Neural cell (in vitro differentiated cells): ENCODE measurements around the gene TPRG1L. TPM values are rescaled to one million over a fixed set of nuclear protein-coding genes. Genes with fewer than 3 reads are reported as not detected.

Experiments
- H2AFZ ChIP-seq: fragments of 200-600, 300-800 bp; sonication (generic), shearing (Covaris generic); 2 replicates; pipeline ENCODE4 v1.6.0; 2014; ENCODE audit warnings: low read depth, mild to moderate bottlenecking, antibody characterized with exemption, low read length, moderate library complexity
- H3F3A ChIP-seq: fragments of 200-600 bp; shearing (Covaris generic); 2 replicates; pipeline ENCODE4 v1.6.1; 2016; ENCODE audit warnings: mild to moderate bottlenecking, moderate library complexity, mixed read lengths, antibody characterized with exemption, low read length; ENCODE audit not compliant: insufficient read depth, poor library complexity, severe bottlenecking
- H3K27ac ChIP-seq: fragments of 200-600, 300-800 bp; sonication (generic), shearing (Covaris generic); 2 replicates; pipeline ENCODE4 v1.5.1; 2014; ENCODE audit warnings: mild to moderate bottlenecking, low read length, moderate library complexity
- H3K27me3 ChIP-seq: fragments of 300-800, 200-600 bp; sonication (generic), shearing (Covaris generic); 2 replicates; pipeline ENCODE4 v1.6.0; 2014; ENCODE audit warnings: mild to moderate bottlenecking, low read depth, low read length, moderate library complexity; ENCODE audit not compliant: insufficient read depth
- H3K36me3 ChIP-seq: fragments of 300-800, 200-600 bp; sonication (generic), shearing (Covaris generic); 2 replicates; pipeline ENCODE4 v1.5.1; 2014; ENCODE audit warnings: mild to moderate bottlenecking, antibody characterized with exemption, low read length, moderate library complexity; ENCODE audit not compliant: insufficient read depth
- H3K4me2 ChIP-seq: fragments of 300-800, 200-600 bp; sonication (generic), shearing (Covaris generic); 2 replicates; pipeline ENCODE4 v1.6.0; 2014; ENCODE audit warnings: mild to moderate bottlenecking, low read length
- H3K4me3 ChIP-seq: fragments of 300-800, 200-600 bp; sonication (generic), shearing (Covaris generic); 2 replicates; pipeline ENCODE4 v1.5.1; 2014; ENCODE audit warnings: mild to moderate bottlenecking, low read length, moderate library complexity
- H3K79me2 ChIP-seq: fragments of 200-600 bp; shearing (Covaris generic); replicated peaks from 2 replicates; pipeline ENCODE4 v1.6.0; 2014; ENCODE audit warnings: mild to moderate bottlenecking, low read length, moderate library complexity; ENCODE audit not compliant: insufficient read depth
- H3K9ac ChIP-seq: fragments of 300-800, 200-600 bp; sonication (generic), shearing (Covaris generic); 2 replicates; pipeline ENCODE4 v1.6.1; 2016; ENCODE audit warnings: mild to moderate bottlenecking, low read length, mixed read lengths
- H3K9me2 ChIP-seq: fragments of 200-600 bp; shearing (Covaris generic); 2 replicates; pipeline ENCODE4 v1.6.1; 2016; ENCODE audit warnings: mild to moderate bottlenecking, low read length, mixed read lengths; ENCODE audit not compliant: insufficient read depth
- H3K9me3 ChIP-seq: fragments of 200-600, 300-800 bp; sonication (generic), shearing (Covaris generic); 2 replicates; pipeline ENCODE4 v1.6.1; 2016; ENCODE audit warnings: mild to moderate bottlenecking, mixed run types, low read length, moderate library complexity, mixed read lengths
- H4K20me1 ChIP-seq: fragments of 200-600 bp; shearing (Covaris generic); 2 replicates; pipeline ENCODE4 v1.6.1; 2016; ENCODE audit warnings: mild to moderate bottlenecking, mixed run types; ENCODE audit not compliant: insufficient read depth
- EP300 ChIP-seq: fragments of 450-650 bp; conservative IDR thresholded peaks from 2 replicates; pipeline ENCODE4 v1.6.1; 2014; ENCODE audit warnings: antibody characterized with exemption, mild to moderate bottlenecking, moderate library complexity; ENCODE audit not compliant: poor library complexity, severe bottlenecking
- EZH2 ChIP-seq: fragments of 200-600, 300-800 bp; shearing (Covaris generic), sonication (generic); IDR thresholded peaks from 2 replicates; pipeline ENCODE4 v1.6.1; 2014; ENCODE audit warnings: antibody characterized with exemption, low read length, borderline replicate concordance, mild to moderate bottlenecking; ENCODE audit not compliant: insufficient read depth, poor library complexity, severe bottlenecking
- MXI1 ChIP-seq: fragments of 450-650 bp; conservative IDR thresholded peaks from 2 replicates; pipeline ENCODE4 v1.6.1; 2014; ENCODE audit warnings: antibody characterized with exemption, mild to moderate bottlenecking; ENCODE audit not compliant: poor library complexity, severe bottlenecking
- POLR2AphosphoS5 ChIP-seq: IDR thresholded peaks from 2 replicates; pipeline ENCODE4 v1.6.1; 2012
- RAD21 ChIP-seq: fragments of 450-650 bp; conservative IDR thresholded peaks from 2 replicates; pipeline ENCODE4 v1.6.1; 2014; ENCODE audit warnings: antibody characterized with exemption, mild to moderate bottlenecking, moderate library complexity
- SMC3 ChIP-seq: fragments of 450-650 bp; conservative IDR thresholded peaks from 2 replicates; pipeline ENCODE4 v1.6.1; 2014; ENCODE audit warnings: antibody characterized with exemption, mild to moderate bottlenecking, moderate library complexity; ENCODE audit not compliant: poor library complexity
- TAF1 ChIP-seq: IDR thresholded peaks from 2 replicates; pipeline ENCODE4 v1.6.1; 2012; ENCODE audit warnings: low read depth
- polyA plus RNA-seq: library from polyadenylated mRNA; depleted of rRNA; stranded (reverse); fragments of >200 nt; gene quantifications from 2 replicates; pipeline ENCODE4 v1.2.3, GENCODE V29; 2014
- TF ChIP-seq, protein P1 (sequence below): fragments of 450-650 bp; IDR thresholded peaks from 2 replicates; pipeline ENCODE4 v1.5.1; 2014; ENCODE audit warnings: antibody characterized with exemption, mild to moderate bottlenecking, moderate library complexity; ENCODE audit not compliant: poor library complexity, severe bottlenecking
- TF ChIP-seq, protein P2 (sequence below): IDR thresholded peaks from 2 replicates; pipeline ENCODE4 v1.6.1; 2012; ENCODE audit warnings: borderline replicate concordance

TPRG1L gene
- polyA plus RNA-seq, 1 donor from 2014 or later: 22.4 TPM

GRCh38 chr1:3588395-3588794 lies 36.4 kb upstream of the TPRG1L start:
- no peak overlapping the region for H3K4me3 ChIP-seq
- no peaks in the 10 kb centered on the region for H3K79me2 ChIP-seq
- no peaks in the 10 kb centered on the region for H3K9me3 ChIP-seq
- H2AFZ ChIP-seq: no peak overlapping the region
- H3K27ac ChIP-seq: no peak overlapping the region
- no peak overlapping the region for H3K4me2 ChIP-seq
- H3K27me3 ChIP-seq: no peaks in the 10 kb centered on the region
- TF ChIP-seq SMC3: no peak
- no peak for TF ChIP-seq EZH2
- no peak for TF ChIP-seq POLR2AphosphoS5
- TF ChIP-seq RAD21: no peak
- H3F3A ChIP-seq: no peaks in the 10 kb centered on the region
- no peak overlapping the region for H3K9ac ChIP-seq
- no peaks in the 10 kb centered on the region for H3K9me2 ChIP-seq
- H3K36me3 ChIP-seq: no peaks in the 10 kb centered on the region
- no peaks in the 10 kb centered on the region for H4K20me1 ChIP-seq

GRCh38 chr1:3590139-3590763 lies 34.6 kb upstream of the TPRG1L start:
- no peak overlapping the region for H2AFZ ChIP-seq
- no peaks in the 10 kb centered on the region for H3K27me3 ChIP-seq
- H3K4me3 ChIP-seq: no peak overlapping the region
- TF ChIP-seq POLR2AphosphoS5 (no peak), EP300 (no peak), SMC3 (no peak), RAD21 (no peak), MXI1 (no peak), EZH2 (no peak), TAF1 (no peak)
- TF ChIP-seq, protein P1, sequence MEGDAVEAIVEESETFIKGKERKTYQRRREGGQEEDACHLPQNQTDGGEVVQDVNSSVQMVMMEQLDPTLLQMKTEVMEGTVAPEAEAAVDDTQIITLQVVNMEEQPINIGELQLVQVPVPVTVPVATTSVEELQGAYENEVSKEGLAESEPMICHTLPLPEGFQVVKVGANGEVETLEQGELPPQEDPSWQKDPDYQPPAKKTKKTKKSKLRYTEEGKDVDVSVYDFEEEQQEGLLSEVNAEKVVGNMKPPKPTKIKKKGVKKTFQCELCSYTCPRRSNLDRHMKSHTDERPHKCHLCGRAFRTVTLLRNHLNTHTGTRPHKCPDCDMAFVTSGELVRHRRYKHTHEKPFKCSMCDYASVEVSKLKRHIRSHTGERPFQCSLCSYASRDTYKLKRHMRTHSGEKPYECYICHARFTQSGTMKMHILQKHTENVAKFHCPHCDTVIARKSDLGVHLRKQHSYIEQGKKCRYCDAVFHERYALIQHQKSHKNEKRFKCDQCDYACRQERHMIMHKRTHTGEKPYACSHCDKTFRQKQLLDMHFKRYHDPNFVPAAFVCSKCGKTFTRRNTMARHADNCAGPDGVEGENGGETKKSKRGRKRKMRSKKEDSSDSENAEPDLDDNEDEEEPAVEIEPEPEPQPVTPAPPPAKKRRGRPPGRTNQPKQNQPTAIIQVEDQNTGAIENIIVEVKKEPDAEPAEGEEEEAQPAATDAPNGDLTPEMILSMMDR: no peak
- TF ChIP-seq, protein P2, sequence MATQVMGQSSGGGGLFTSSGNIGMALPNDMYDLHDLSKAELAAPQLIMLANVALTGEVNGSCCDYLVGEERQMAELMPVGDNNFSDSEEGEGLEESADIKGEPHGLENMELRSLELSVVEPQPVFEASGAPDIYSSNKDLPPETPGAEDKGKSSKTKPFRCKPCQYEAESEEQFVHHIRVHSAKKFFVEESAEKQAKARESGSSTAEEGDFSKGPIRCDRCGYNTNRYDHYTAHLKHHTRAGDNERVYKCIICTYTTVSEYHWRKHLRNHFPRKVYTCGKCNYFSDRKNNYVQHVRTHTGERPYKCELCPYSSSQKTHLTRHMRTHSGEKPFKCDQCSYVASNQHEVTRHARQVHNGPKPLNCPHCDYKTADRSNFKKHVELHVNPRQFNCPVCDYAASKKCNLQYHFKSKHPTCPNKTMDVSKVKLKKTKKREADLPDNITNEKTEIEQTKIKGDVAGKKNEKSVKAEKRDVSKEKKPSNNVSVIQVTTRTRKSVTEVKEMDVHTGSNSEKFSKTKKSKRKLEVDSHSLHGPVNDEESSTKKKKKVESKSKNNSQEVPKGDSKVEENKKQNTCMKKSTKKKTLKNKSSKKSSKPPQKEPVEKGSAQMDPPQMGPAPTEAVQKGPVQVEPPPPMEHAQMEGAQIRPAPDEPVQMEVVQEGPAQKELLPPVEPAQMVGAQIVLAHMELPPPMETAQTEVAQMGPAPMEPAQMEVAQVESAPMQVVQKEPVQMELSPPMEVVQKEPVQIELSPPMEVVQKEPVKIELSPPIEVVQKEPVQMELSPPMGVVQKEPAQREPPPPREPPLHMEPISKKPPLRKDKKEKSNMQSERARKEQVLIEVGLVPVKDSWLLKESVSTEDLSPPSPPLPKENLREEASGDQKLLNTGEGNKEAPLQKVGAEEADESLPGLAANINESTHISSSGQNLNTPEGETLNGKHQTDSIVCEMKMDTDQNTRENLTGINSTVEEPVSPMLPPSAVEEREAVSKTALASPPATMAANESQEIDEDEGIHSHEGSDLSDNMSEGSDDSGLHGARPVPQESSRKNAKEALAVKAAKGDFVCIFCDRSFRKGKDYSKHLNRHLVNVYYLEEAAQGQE: no peak
- no peak overlapping the region for H3K27ac ChIP-seq
- no peak overlapping the region for H3K9ac ChIP-seq
- no peaks in the 10 kb centered on the region for H3K79me2 ChIP-seq
- no peaks in the 10 kb centered on the region for H3F3A ChIP-seq
- H3K9me2 ChIP-seq: no peaks in the 10 kb centered on the region
- H3K36me3 ChIP-seq: no peaks in the 10 kb centered on the region
- no peaks in the 10 kb centered on the region for H4K20me1 ChIP-seq
- H3K9me3 ChIP-seq: no peaks in the 10 kb centered on the region
- no peak overlapping the region for H3K4me2 ChIP-seq
